Osteoblast (primary cell): ENCODE measurements around the gene GCN1. TPM values are rescaled to one million over a fixed set of nuclear protein-coding genes. Genes with fewer than 3 reads are reported as not detected.

Experiments
- DNase-seq: peaks from one replicate; pipeline ENCODE4 v3.0.0; 2011; ENCODE audit warnings: low spot score, mixed read lengths; ENCODE audit not compliant: insufficient read length; ENCODE audit errors: missing footprints
- H2AFZ ChIP-seq: 2 replicates; pipeline ENCODE4 v1.6.0; 2011; ENCODE audit warnings: mild to moderate bottlenecking, low read length
- H3K27ac ChIP-seq: 2 replicates; pipeline ENCODE4 v1.5.1; 2011; ENCODE audit warnings: mild to moderate bottlenecking, low read depth, low read length, moderate library complexity
- H3K27me3 ChIP-seq: 2 replicates; pipeline ENCODE4 v1.6.0; 2012; ENCODE audit warnings: mild to moderate bottlenecking, control low read depth, inconsistent platforms, low read length, moderate library complexity; ENCODE audit not compliant: insufficient read depth
- H3K36me3 ChIP-seq: 2 replicates; pipeline ENCODE4 v1.5.1; 2011; ENCODE audit warnings: mild to moderate bottlenecking, low read length, control low read depth, moderate library complexity; ENCODE audit not compliant: insufficient read depth
- H3K4me1 ChIP-seq: 2 replicates; pipeline ENCODE4 v1.5.1; 2011; ENCODE audit warnings: mild to moderate bottlenecking, low read length, control low read depth, moderate library complexity; ENCODE audit not compliant: insufficient read depth
- H3K4me2 ChIP-seq: 2 replicates; pipeline ENCODE4 v1.6.0; 2011; ENCODE audit warnings: mild to moderate bottlenecking, low read length; ENCODE audit not compliant: insufficient read depth
- H3K4me3 ChIP-seq: fragments of 200-600 bp; sonication (generic); 3 replicates; pipeline ENCODE4 v1.5.1; 2012; ENCODE audit warnings: mild to moderate bottlenecking, low read length, inconsistent platforms; ENCODE audit not compliant: insufficient read depth
- H3K79me2 ChIP-seq: 2 replicates; pipeline ENCODE4 v1.6.0; 2012; ENCODE audit warnings: mild to moderate bottlenecking, low read length, control low read depth, inconsistent platforms; ENCODE audit not compliant: insufficient read depth
- H3K9me3 ChIP-seq: 2 replicates; pipeline ENCODE4 v1.5.1; 2011; ENCODE audit warnings: low read depth, low read length, control low read depth
- H4K20me1 ChIP-seq: 2 replicates; pipeline ENCODE4 v1.6.0; 2012; ENCODE audit warnings: mild to moderate bottlenecking, low read length, control low read depth; ENCODE audit not compliant: insufficient read depth
- CTCF ChIP-seq: IDR thresholded peaks from 2 replicates; pipeline ENCODE4 v1.5.1; 2011; ENCODE audit warnings: mild to moderate bottlenecking, low read depth, low read length, moderate library complexity; ENCODE audit errors: extremely low read depth
- total RNA-seq: library from RNA; depleted of rRNA; stranded (reverse); fragments of >200 nt; gene quantifications from 2 replicates; pipeline ENCODE4 v1.2.3, GENCODE V29; 2012

Gene GCN1
- total RNA-seq, 1 donor, result 103 TPM

- Histone ChIP-seq H3K4me3 (no peak overlapping the region), H3K79me2 (no peaks in the 10 kb centered on the region), H4K20me1 (no peaks in the 10 kb centered on the region), H3K9me3 (no peaks in the 10 kb centered on the region), H3K27me3 (no peaks in the 10 kb centered on the region), H3K36me3 (peaks cover 28% of the 10 kb centered on the region), H3K27ac (no peak overlapping the region), H3K4me1 (no peaks in the 10 kb centered on the region), H3K4me2 (no peak overlapping the region), H2AFZ (no peak overlapping the region)
- DNase-seq, result peak; percentile 59
- TF ChIP-seq CTCF, result no peak
These were observed 11.7 kb upstream of the GCN1 start for GRCh38 chr12:120206228-120206627.

GRCh38 chr12:120204171-120204570, 9.7 kb upstream of the GCN1 start:
- DNase-seq, result no peak
- no peak overlapping the region for H3K4me3 ChIP-seq
- H2AFZ ChIP-seq, result no peak overlapping the region
- peaks cover 16% of the 10 kb centered on the region for H4K20me1 ChIP-seq
- no peaks in the 10 kb centered on the region for H3K27me3 ChIP-seq
- H3K27ac ChIP-seq, result no peak overlapping the region
- TF ChIP-seq CTCF, result no peak
- H3K4me2 ChIP-seq, result no peak overlapping the region
- H3K79me2 ChIP-seq, result peaks cover 18% of the 10 kb centered on the region
- no peaks in the 10 kb centered on the region for H3K9me3 ChIP-seq
- H3K36me3 ChIP-seq, result peaks cover 19% of the 10 kb centered on the region
- H3K4me1 ChIP-seq, result peaks cover 4% of the 10 kb centered on the region

DNA sequence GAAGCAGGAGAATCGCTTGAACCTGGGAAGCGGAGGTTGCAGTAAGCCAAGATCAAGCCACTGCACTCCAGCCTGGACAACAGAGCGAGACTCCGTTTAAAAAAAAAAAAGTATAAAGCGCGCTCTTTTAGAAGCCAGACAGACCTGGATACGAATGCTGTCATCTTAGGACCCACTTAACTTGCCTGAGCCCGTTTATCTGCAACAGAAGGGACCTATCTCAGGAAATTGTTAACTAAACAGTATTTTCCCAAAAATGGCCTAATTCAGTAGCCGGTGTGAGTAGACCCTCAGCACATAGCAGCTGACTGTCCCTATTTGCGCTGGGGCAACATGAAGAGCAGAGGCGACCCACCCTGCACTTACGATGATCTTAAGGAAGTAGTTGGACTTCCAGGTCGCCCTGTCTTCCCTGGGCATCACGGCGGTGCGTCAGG, 5.9 kb upstream of the GCN1 start:
- Histone ChIP-seq H4K20me1 (peaks cover 42% of the 10 kb centered on the region), H3K27me3 (no peaks in the 10 kb centered on the region), H3K79me2 (peaks cover 47% of the 10 kb centered on the region), H3K4me3 (peak overlapping the region; percentile 83), H3K27ac (peak overlapping the region; percentile 81), H3K36me3 (peaks cover 42% of the 10 kb centered on the region), H3K4me1 (peaks cover 33% of the 10 kb centered on the region), H3K4me2 (peak overlapping the region; percentile 89), H3K9me3 (no peaks in the 10 kb centered on the region), H2AFZ (no peak overlapping the region)
- no peak for DNase-seq
- no peak for TF ChIP-seq CTCF

GRCh38 chr12:120199595-120200306, 5.2 kb upstream of the GCN1 start:
- no peak for TF ChIP-seq CTCF
- H3K36me3 ChIP-seq, result peaks cover 42% of the 10 kb centered on the region

More at GRCh38 chr12:120199595-120200306, 5.2 kb upstream of the GCN1 start:
- peaks cover 53% of the 10 kb centered on the region for H3K79me2 ChIP-seq
- peaks cover 42% of the 10 kb centered on the region for H4K20me1 ChIP-seq
- H3K9me3 ChIP-seq, result no peaks in the 10 kb centered on the region
- H3K4me2 ChIP-seq, result peak overlapping the region; percentile 89
- no peak overlapping the region for H2AFZ ChIP-seq
- DNase-seq, result peak; percentile 90
- peaks cover 38% of the 10 kb centered on the region for H3K4me1 ChIP-seq
- H3K27me3 ChIP-seq, result no peaks in the 10 kb centered on the region
- H3K4me3 ChIP-seq, result peak overlapping the region; percentile 83
- peak overlapping the region; percentile 81 for H3K27ac ChIP-seq
